B cell (primary cell): ENCODE results near the gene CPSF2. TPM values are rescaled to one million over a fixed set of nuclear protein-coding genes. Genes with fewer than 3 reads are reported as not detected.

Experiments
- ATAC-seq: fragments of 200-7000 bp; cut with Tn5 transposase; one replicate; pipeline ENCODE4 v1.10.0; 2021; ENCODE audit warnings: low read depth, mild to moderate bottlenecking, moderate number of reproducible peaks, moderate library complexity
- CTCF ChIA-PET: fragments of 350-600 bp; sonication (Branson Sonifier 250); formaldehyde crosslinking; loops from one replicate; lab custom pipeline; 2021; ENCODE audit warnings: antibody characterized with exemption, inconsistent platforms; lab: Charles Lee
- POLR2A ChIA-PET: fragments of 350-600 bp; sonication (Branson Sonifier 250); formaldehyde crosslinking; loops from one replicate; lab custom pipeline; 2021; ENCODE audit warnings: antibody characterized with exemption; lab: Charles Lee
- DNase-seq: peaks from one replicate; pipeline ENCODE4 v3.0.0; 2013
- H2AFZ ChIP-seq: 2 replicates; pipeline ENCODE4 v1.6.1; 2012; ENCODE audit warnings: mild to moderate bottlenecking, low read depth, low read length; ENCODE audit not compliant: insufficient read depth, poor library complexity, severe bottlenecking
- H3K27ac ChIP-seq, 2 donors: 1 replicate in 1 of 2; 2 replicates in 1 of 2; pipeline ENCODE4 v1.5.1; 2012 to 2013; ENCODE audit warnings: low read length in 2 of 2, mild to moderate bottlenecking in 2 of 2, moderate library complexity in 1 of 2
- H3K27me3 ChIP-seq, 4 experiments: fragments of 200-600 bp in 1 of 4; sonication (generic) in 1 of 4; replicated peaks in 1 of 4; 1 replicate in 2 of 4; 2 replicates in 2 of 4; pipeline versions ENCODE4 v1.6.1 to v1.7.0; 2013 to 2016; ENCODE audit warnings: low read length in 3 of 4, mild to moderate bottlenecking in 2 of 4, mixed read lengths in 1 of 4, moderate library complexity in 1 of 4; ENCODE audit not compliant: insufficient read depth in 4 of 4, control insufficient read depth in 3 of 4; ENCODE audit errors: control extremely low read depth in 1 of 4
- H3K36me3 ChIP-seq, 2 experiments: replicated peaks in 1 of 2; 1 replicate in 1 of 2; 2 replicates in 1 of 2; pipeline versions ENCODE4 v1.6.1 to v1.7.1; 2013; ENCODE audit warnings: low read length in 1 of 2; ENCODE audit not compliant: insufficient read depth in 2 of 2, control insufficient read depth in 1 of 2; ENCODE audit errors: control extremely low read depth in 1 of 2, extremely low read depth in 1 of 2
- H3K4me1 ChIP-seq, 2 donors: fragments of 200-600 bp in 1 of 2; sonication (generic) in 1 of 2; 1 replicate in 1 of 2; 2 replicates in 1 of 2; pipeline versions ENCODE4 v1.5.1 to v1.6.1; 2013 to 2017; ENCODE audit warnings: low read length in 2 of 2; ENCODE audit not compliant: control insufficient read depth in 2 of 2, insufficient read depth in 2 of 2
- H3K4me2 ChIP-seq: replicated peaks from 2 replicates; pipeline ENCODE3; 2012; ENCODE audit warnings: mild to moderate bottlenecking, low read depth, low read length; ENCODE audit not compliant: poor library complexity, severe bottlenecking
- H3K4me3 ChIP-seq, 5 experiments: fragments of 200-600 bp in 1 of 5; sonication (generic) in 1 of 5; 1 replicate in 3 of 5; 2 replicates in 2 of 5; pipeline versions ENCODE4 v1.5.1 to v1.7.0; 2011 to 2016; ENCODE audit warnings: low read length in 4 of 5, mild to moderate bottlenecking in 4 of 5, low read depth in 2 of 5, control low read depth in 1 of 5, moderate library complexity in 1 of 5; ENCODE audit not compliant: insufficient read depth in 1 of 5; ENCODE audit errors: control extremely low read depth in 1 of 5, extremely low read depth in 1 of 5
- H3K79me2 ChIP-seq: fragments of 200-600 bp; sonication (generic); one replicate; pipeline ENCODE4 v1.6.0; 2016; ENCODE audit warnings: low read length; ENCODE audit not compliant: control insufficient read depth, insufficient read depth
- H3K9ac ChIP-seq: fragments of 200-600 bp; sonication (generic); 2 replicates; pipeline ENCODE4 v1.6.1; 2017; ENCODE audit warnings: mild to moderate bottlenecking, low read length, moderate library complexity
- H3K9me3 ChIP-seq, 3 donors: one replicate each; pipeline versions ENCODE4 v1.6.1 to v1.7.1; 2013; ENCODE audit warnings: low read length in 2 of 3; ENCODE audit not compliant: control insufficient read depth in 2 of 3, insufficient read depth in 1 of 3; ENCODE audit errors: control extremely low read depth in 1 of 3
- H4K20me1 ChIP-seq: 2 replicates; pipeline ENCODE4 v1.6.0; 2012; ENCODE audit warnings: mild to moderate bottlenecking, low read length; ENCODE audit not compliant: insufficient read depth, control insufficient read depth, poor library complexity, severe bottlenecking
- H3K27ac Mint-ChIP-seq: one replicate; pipeline ENCODE4 v1.8.0; 2021; ENCODE audit warnings: mixed read lengths
- H3K27me3 Mint-ChIP-seq: one replicate; pipeline ENCODE4 v1.8.0; 2021; ENCODE audit warnings: mixed read lengths
- H3K4me1 Mint-ChIP-seq: one replicate; pipeline ENCODE4 v1.8.0; 2021; ENCODE audit warnings: mixed read lengths
- H3K4me3 Mint-ChIP-seq: one replicate; pipeline ENCODE4 v1.8.0; 2021; ENCODE audit warnings: mixed read lengths
- H3K9me3 Mint-ChIP-seq: one replicate; pipeline ENCODE4 v1.8.0; 2022; ENCODE audit warnings: mixed read lengths; ENCODE audit not compliant: insufficient read depth
- EZH2 ChIP-seq: IDR thresholded peaks from 2 replicates; pipeline ENCODE4 v1.6.1; 2012; ENCODE audit warnings: borderline replicate concordance, low read depth, mild to moderate bottlenecking, moderate library complexity, low read length; ENCODE audit not compliant: insufficient read depth, poor library complexity, severe bottlenecking
- WGBS: methylation state at CpG from one replicate; pipeline ENCODE4 v1.1.5; 2013; ENCODE audit warnings: missing lambda C conversion rate; ENCODE audit not compliant: insufficient coverage; 5-methylcytosine and 5-hydroxymethylcytosine counted together
- intact Hi-C: fragments of 100-400 bp; cut with micrococcal nuclease; formaldehyde crosslinking; loops from one replicate; pipeline ENCODE4 v1.10.0; 2022
- polyA plus RNA-seq: library from polyadenylated mRNA; depleted of rRNA; stranded (reverse); fragments of >200 nt; gene quantifications from 2 replicates; pipeline ENCODE4 v1.2.3, GENCODE V29; 2012
- total RNA-seq, 2 donors: library from RNA; stranded (reverse); fragments of 120-200 nt in 1 of 2; gene quantifications; 1 replicate in 1 of 2; 2 replicates in 1 of 2; pipeline versions ENCODE4 v1.2.3 to v1.2.4, GENCODE V29; 2013 to 2022
- TF ChIP-seq, protein P1 (sequence below): fragments of 200-600 bp; IDR thresholded peaks from one replicate; pipeline ENCODE4 v1.8.0; 2022; ENCODE audit warnings: antibody characterized with exemption, mild to moderate bottlenecking

Gene CPSF2
- total and polyA plus RNA-seq, 2 donors (not counting 1 experiment from before 2014, with no cell fraction given): 5.2 to 42.6 TPM

DNA sequence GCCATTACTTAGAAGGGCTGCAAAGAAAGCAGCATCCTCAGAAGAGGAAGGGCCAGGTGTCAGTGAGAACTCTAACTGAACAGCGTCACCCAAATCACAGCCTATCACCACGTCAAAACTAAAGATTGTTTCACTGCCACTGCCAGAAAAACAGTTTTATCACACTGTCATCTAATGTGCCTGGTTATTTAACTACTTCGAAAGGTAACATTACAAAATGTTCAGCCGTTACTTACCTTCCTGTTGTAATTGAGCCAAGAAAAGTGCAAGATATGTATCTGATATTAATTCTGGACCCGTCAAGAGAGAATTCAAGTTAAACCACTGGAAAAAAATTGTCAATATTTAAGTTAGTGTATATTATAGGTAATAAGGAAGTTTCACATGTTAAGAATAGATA lies 33.3 kb upstream of the CPSF2 start:
- Histone ChIP-seq H2AFZ (no peak overlapping the region), H3K9ac (no peak overlapping the region), H3K9me3 (no peaks in the 10 kb centered on the region), H3K79me2 (no peaks in the 10 kb centered on the region), H3K4me1 (no peaks in the 10 kb centered on the region), H3K27me3 (no peaks in the 10 kb centered on the region), H3K36me3 (peaks cover 8 to 41% of the 10 kb centered on the region in 2 experiments), H3K4me2 (no peak overlapping the region), H4K20me1 (no peaks in the 10 kb centered on the region), H3K27ac (no peak overlapping the region), H3K4me3 (no peak overlapping the region)
- no peaks in the 10 kb centered on the region for H3K9me3 Mint-ChIP-seq
- 100% methylated on average over 2 of the region's 5 CpGs for WGBS
- H3K27ac Mint-ChIP-seq: no peak overlapping the region
- intact Hi-C loops: no loop called here
- POLR2A ChIA-PET: no interaction called here
- H3K4me1 Mint-ChIP-seq: no peaks in the 10 kb centered on the region
- DNase-seq (no peak), ATAC-seq (no peak)
- TF ChIP-seq, protein P1, sequence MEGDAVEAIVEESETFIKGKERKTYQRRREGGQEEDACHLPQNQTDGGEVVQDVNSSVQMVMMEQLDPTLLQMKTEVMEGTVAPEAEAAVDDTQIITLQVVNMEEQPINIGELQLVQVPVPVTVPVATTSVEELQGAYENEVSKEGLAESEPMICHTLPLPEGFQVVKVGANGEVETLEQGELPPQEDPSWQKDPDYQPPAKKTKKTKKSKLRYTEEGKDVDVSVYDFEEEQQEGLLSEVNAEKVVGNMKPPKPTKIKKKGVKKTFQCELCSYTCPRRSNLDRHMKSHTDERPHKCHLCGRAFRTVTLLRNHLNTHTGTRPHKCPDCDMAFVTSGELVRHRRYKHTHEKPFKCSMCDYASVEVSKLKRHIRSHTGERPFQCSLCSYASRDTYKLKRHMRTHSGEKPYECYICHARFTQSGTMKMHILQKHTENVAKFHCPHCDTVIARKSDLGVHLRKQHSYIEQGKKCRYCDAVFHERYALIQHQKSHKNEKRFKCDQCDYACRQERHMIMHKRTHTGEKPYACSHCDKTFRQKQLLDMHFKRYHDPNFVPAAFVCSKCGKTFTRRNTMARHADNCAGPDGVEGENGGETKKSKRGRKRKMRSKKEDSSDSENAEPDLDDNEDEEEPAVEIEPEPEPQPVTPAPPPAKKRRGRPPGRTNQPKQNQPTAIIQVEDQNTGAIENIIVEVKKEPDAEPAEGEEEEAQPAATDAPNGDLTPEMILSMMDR: no peak
- TF ChIP-seq EZH2: no peak
- H3K27me3 Mint-ChIP-seq: no peaks in the 10 kb centered on the region
- H3K4me3 Mint-ChIP-seq: no peak overlapping the region
- CTCF ChIA-PET: interaction anchor here (0.7 kb wide), 1 partner anchor 76 kb away, joined by 4 read pairs; no protein-coding TSS in a partner anchor

DNA sequence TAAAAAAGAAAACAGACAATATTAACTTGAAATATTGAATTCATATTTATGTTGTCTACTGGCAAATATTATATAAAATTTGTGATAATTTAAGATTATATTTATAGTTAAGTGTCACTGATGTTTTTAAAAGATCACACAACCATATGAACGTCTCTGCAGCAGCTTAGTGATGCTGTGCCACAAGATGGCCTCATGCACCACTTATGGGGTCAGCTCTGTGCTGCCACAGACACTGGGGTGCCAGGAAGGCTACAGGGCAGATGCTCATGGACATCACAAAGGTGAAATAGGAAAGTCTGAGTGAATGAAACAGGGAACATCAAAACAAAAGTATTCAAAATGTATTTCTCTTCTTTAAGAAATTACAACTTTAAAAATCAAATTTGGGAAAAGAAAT lies 28.4 kb upstream of the CPSF2 start:
- POLR2A ChIA-PET: no interaction called here
- intact Hi-C loops: no loop called here
- DNase-seq: no peak

More for the DNA sequence above, 28.4 kb upstream of the CPSF2 start:
- Mint-ChIP-seq H3K27me3 (no peaks in the 10 kb centered on the region), H3K4me1 (no peaks in the 10 kb centered on the region), H3K4me3 (no peak overlapping the region), H3K27ac (no peak overlapping the region), H3K9me3 (no peaks in the 10 kb centered on the region)
- Histone ChIP-seq H3K27ac (no peak overlapping the region), H3K9ac (no peak overlapping the region), H3K9me3 (no peaks in the 10 kb centered on the region), H4K20me1 (peaks cover 13% of the 10 kb centered on the region), H3K36me3 (peaks cover 4 to 36% of the 10 kb centered on the region in 2 experiments), H3K4me1 (no peaks in the 10 kb centered on the region), H3K4me3 (no peak overlapping the region), H3K4me2 (no peak overlapping the region), H3K27me3 (no peaks in the 10 kb centered on the region), H3K79me2 (peaks cover 5% of the 10 kb centered on the region), H2AFZ (no peak overlapping the region)
- CTCF ChIA-PET: interaction anchor here (0.6 to 1.4 kb wide), 4 partner anchors 13 to 590 kb away, joined by 3 to 4 read pairs (median 4); partner anchors contain the start of gene ATXN3
- ATAC-seq: no peak
- TF ChIP-seq, protein P1: no peak
- TF ChIP-seq EZH2: no peak
- no CpG with 5 or more reads among the region's 1 CpG for WGBS
